ENCODE measurements around the gene RASGRP1.

RASGRP1 gene

DNA sequence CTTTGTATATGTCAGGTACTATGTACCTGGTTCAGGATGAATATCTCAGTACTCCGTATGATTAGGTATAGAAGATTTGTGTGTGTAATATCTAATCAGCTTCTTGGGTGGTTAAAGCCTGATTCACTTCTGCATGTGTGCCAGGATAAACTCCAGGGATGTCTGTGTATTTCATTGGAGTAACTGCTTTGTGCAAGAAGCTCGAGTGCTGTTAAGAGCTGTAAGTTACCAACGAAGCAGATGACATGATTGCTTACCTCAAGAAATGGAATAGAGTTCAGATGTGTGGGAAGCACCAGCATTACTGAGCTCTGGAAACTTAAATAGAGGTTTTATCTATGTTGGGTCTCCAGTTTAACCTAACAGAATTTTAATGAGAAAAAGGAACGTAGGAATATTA lies 87.0 kb downstream of the RASGRP1 start:
- H3K4me3 ChIP-seq (ENCODE audit: low read length): no peak overlapping the region
- no peak for DNase-seq (ENCODE audit: low read depth, low spot score)

DNA sequence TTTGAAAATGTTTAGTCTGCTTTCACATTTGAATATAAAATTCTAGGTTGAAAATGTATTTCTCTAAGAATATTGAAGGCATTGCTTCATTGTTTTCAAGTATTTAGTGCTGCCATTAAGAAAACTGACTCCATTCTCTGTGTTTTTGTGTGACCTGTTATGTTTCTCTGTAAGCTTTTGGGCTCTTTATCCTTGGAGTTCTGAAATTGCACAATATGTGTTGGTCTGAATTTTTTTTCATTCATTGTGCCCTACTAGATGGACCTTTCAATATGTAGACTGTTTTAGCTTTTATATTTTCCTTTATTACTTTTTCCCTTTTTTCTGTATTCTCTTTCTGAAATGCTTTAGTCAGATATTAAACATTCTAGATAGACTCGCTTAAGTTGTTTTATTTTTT lies 88.5 kb downstream of the RASGRP1 start:
- H3K4me3 ChIP-seq (ENCODE audit: low read length): no peak overlapping the region
- no peak for DNase-seq (ENCODE audit: low read depth, low spot score)

DNA sequence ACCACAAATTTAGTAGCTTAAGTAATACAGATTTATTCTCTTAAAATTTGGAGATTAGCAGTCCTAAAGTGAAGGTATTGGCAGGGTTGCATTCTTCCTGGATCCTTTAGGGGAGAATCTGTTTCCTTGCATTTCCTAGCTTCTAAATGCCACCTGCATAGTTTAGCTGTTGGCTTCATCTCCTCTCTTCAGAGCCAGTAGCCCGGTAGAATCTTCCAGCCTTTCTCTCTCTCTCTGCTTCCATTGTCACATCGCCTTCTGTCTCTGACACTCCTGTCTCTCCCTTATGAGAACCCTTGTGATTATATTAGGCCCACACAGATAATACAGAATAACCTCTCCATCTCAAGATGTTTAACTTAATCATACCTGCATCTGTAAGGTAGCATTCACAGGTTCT lies 89.3 kb downstream of the RASGRP1 start:
- no peak overlapping the region for H3K4me3 ChIP-seq (ENCODE audit: low read length)
- DNase-seq (ENCODE audit: low read depth, low spot score): no peak

- no peak overlapping the region for H3K4me3 ChIP-seq (ENCODE audit: low read length)
- peak; percentile 61 for DNase-seq (ENCODE audit: low read depth, low spot score)
These were observed 90.4 kb downstream of the RASGRP1 start for GRCh38 chr15:38474155-38474757.

DNA sequence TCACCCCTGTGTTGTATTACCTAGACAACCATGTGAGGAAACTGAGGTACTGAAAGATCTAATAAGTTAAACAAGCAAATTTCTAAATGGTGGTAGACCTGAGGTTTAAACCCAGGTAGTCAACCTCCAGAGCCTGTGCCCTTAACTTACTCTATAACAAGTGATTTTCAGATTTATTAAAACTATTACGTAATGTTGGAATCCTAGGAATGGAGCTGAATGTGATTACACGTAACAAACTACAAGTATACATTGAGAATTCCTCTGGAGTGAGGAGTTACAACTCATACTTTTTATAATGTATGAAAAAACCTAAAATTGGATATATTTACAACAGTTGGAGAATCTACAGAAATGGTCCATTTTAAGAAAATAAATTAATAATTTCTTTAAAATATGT lies 92.6 kb downstream of the RASGRP1 start:
- DNase-seq (ENCODE audit: low read depth, low spot score): no peak
- no peak overlapping the region for H3K4me3 ChIP-seq (ENCODE audit: low read length)

GRCh38 chr15:38470816-38471215 lies 93.8 kb downstream of the RASGRP1 start:
- no peak for DNase-seq (ENCODE audit: low read depth, low spot score)
- no peak overlapping the region for H3K4me3 ChIP-seq (ENCODE audit: low read length)

- DNase-seq (ENCODE audit: low read depth, low spot score): no peak
- H3K4me3 ChIP-seq (ENCODE audit: low read length): no peak overlapping the region
These were observed 99.9 kb downstream of the RASGRP1 start for GRCh38 chr15:38464675-38465074.

GRCh38 chr15:38463893-38464292 lies 100.7 kb downstream of the RASGRP1 start:
- no peak overlapping the region for H3K4me3 ChIP-seq (ENCODE audit: low read length)
- no peak for DNase-seq (ENCODE audit: low read depth, low spot score)

GRCh38 chr15:38461066-38461833 lies 103.4 kb downstream of the RASGRP1 start:
- H3K4me3 ChIP-seq (ENCODE audit: low read length): no peak overlapping the region
- DNase-seq (ENCODE audit: low read depth, low spot score): no peak

GRCh38 chr15:38460543-38460942 lies 104.1 kb downstream of the RASGRP1 start:
- no peak for DNase-seq (ENCODE audit: low read depth, low spot score)
- H3K4me3 ChIP-seq (ENCODE audit: low read length): no peak overlapping the region

DNA sequence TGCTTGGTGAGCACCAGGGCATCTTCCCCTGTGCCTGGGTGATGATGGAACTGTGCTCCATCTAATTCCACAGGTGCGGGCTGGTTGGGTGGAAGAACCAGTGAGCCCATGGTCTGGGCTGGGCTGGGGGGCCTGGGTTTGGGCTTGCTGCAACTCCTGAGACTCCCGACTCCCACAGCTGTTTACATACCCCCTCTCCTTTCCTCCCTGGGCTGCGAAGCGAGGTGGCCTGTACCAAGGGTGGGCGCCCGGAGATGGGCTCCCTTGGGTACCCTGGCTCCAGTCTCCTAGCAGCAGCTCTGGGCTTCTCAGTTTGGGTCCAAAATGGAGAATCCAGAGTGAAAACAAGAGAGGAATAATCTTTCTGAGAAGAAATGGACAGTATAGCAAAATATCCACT lies 105.1 kb downstream of the RASGRP1 start:
- no peak for DNase-seq (ENCODE audit: low read depth, low spot score)
- no peak overlapping the region for H3K4me3 ChIP-seq (ENCODE audit: low read length)

DNA sequence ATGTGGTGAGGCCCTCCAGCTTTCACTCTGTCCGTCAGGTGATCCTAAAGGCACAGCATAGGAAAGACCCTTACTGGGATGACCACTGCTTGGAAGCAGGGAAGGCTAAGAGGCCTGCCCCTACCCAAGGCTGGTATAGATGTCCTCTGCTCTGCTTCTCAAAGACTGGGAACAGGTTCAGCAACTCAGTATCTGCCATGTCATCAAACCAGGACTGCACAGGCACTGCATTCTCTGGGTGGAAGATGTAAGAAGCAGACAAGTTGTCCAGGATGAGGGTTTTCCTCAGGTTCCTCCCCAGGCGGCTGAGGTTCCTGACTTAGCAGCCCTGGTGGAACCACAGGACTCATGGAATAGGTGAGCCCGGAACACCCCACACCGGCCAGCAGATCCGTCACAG lies 106.0 kb downstream of the RASGRP1 start:
- DNase-seq (ENCODE audit: low read depth, low spot score): no peak
- no peak overlapping the region for H3K4me3 ChIP-seq (ENCODE audit: low read length)

DNA sequence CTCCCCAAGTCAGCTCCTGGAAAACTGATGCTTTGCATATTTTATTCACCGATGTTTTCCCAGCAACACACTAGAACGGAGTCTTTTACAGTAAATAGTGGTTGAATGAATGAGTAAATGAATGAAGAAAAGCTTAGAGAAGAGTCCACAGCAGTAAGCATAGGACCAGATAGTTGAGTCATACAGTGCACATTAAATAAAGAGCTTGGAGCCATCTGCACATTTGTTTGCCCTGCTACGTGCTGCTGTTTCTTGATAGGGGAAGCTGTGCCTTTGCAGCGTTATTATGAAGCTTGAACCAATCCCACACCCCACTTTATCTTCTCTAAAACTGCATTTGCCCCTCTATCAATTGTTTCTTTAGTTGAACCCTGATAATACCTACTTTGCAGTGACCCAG lies 109.5 kb downstream of the RASGRP1 start:
- peak overlapping the region; percentile 91 for H3K4me3 ChIP-seq (ENCODE audit: low read length)
- no peak for DNase-seq (ENCODE audit: low read depth, low spot score)

DNA sequence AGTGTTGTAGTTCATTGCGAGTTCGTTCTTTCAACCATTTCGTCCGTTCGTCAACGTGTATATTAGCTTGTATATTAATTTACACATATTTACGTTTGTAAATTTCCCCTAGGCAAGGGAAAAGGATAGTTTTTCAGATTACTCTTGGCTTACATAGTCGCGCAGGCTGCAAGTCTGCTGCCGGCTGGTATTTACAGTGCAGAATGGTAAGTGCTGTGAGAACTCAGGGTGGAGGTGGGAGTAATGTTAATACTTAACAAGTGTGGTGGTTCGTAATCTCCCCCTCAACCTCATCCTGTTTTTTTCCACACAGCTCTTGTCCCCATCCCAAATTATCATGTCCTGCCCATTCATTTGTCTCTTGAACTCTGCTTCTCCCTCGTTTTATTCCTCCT lies 109.9 kb downstream of the RASGRP1 start:
- no peak for DNase-seq (ENCODE audit: low read depth, low spot score)
- H3K4me3 ChIP-seq (ENCODE audit: low read length): peak overlapping the region; percentile 91

DNA sequence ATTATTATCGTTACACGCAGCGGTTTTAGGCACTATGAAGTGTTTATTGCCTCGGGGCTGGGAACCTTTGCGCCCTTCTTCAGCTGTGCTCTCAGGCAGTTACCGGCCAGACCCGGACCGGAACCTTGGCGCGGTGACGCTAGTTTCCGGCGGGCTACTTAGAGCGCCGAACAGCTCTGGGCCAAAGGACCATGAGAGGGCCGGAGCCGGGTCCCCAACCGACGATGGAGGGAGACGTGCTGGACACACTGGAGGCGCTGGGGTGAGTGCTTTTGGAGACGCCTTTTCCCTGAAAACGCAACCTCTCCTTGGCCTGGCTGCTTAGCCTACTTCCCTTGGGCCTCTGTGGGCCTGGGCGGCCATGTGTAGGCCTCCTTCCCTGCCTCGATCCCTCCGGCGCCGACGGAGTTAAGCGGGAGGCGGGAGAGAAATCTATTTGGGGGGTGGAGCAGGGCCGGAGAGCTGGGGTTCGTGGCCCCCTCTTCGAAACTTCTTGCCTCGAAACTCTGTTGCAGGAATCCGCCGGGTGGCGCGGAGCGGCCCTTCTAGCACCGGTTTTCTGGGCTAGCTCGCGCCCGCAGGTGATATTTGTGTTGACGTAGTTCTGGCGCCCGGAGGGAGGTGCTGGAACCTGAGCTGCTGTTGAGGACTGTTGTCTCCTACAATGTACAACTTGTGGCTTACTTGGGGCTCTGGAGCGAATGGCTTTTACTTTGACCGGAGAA lies 110.5 kb downstream of the RASGRP1 start, which contains the start of gene FAM98B:
FAM98B (plus strand) TSS at position 157 of the 725 bp plus-strand sequence; CDS start at position 192, 35 bp downstream.
- peak within 1 kb of the TSS; percentile 91 for H3K4me3 ChIP-seq (ENCODE audit: low read length)
- peak; percentile 82 for DNase-seq (ENCODE audit: low read depth, low spot score)

DNA sequence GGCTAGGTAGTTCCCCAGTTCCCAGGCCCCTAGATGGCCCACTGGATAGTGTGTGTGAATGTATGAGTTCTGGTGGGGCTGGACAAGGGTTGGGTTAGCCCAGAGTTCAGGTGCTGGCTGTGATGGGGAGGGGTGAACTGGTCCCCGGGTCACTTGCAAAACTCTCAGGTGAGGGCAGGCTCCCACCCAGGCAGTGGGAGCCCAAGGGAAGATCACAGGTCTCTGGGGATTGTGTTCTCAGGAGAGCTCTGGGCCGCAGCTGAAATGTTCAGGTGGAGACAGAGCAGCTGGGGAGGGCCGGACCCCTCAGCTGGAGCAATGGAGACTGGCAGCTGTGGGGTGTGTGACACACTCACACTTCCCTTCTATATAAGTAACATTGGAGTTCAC lies 123.5 kb downstream of the RASGRP1 start:
- no peak for DNase-seq (ENCODE audit: low read depth, low spot score)

GRCh38 chr15:38440353-38441129 lies 124.1 kb downstream of the RASGRP1 start:
- DNase-seq (ENCODE audit: low read depth, low spot score): peak; percentile 74
- H3K4me3 ChIP-seq (ENCODE audit: low read length): no peak overlapping the region

More for the DNA sequence above, 123.5 kb downstream of the RASGRP1 start:
- no peak overlapping the region for H3K4me3 ChIP-seq (ENCODE audit: low read length)

Data from Jurkat, Clone E6-1 (cell line).